ENCODE results near the gene ZNF672. TPM values are rescaled to one million over a fixed set of nuclear protein-coding genes. Genes with fewer than 3 reads are reported as not detected.

ZNF672 gene
- total and polyA plus RNA-seq, 2 of the 4 experiments (the other 2 are of a cell fraction), result 6.6 to 12.6 TPM

- ChIA-PET POLR2A (ENCODE audit: unreplicated experiment) (no interaction called here), CTCF (no interaction called here)
- Histone ChIP-seq H3K9me3 (ENCODE audit: control insufficient read depth, insufficient read depth, low read length) (no peaks in the 10 kb centered on the region), H3K4me1 (ENCODE audit: control insufficient read depth, insufficient read depth, low read length) (peaks cover 24% of the 10 kb centered on the region), H4K8ac (ENCODE audit: low read depth in 2 of 2, low read length in 2 of 2) (peak overlapping the region; percentile 22 to 61; a peak in 3 of 4 replicates), H3K14ac (replicated peaks; ENCODE audit: low read depth, low read length) (peak overlapping the region; percentile 89; the same call in 1 of the 2 replicates), H2BK120ac (ENCODE audit: low read depth, low read length) (peak overlapping the region; percentile 87), H4K20me1 (ENCODE audit: insufficient read depth, low read length) (peaks cover 32% of the 10 kb centered on the region; the same call in 1 of the 2 replicates), H2BK15ac (ENCODE audit: low read depth, low read length) (peak overlapping the region; percentile 36; the same call in 1 of the 3 replicates), H2AK5ac (ENCODE audit: low read depth, low read length) (peak overlapping the region; percentile 73), H4K91ac (ENCODE audit: insufficient read depth, low read depth, low read length) (peak overlapping the region; percentile 87), H3K9ac (ENCODE audit: low read depth, low read length) (no peak overlapping the region), H3K18ac (ENCODE audit: low read depth, low read length) (peak overlapping the region; percentile 28; the same call in 1 of the 2 replicates), H3K79me1 (ENCODE audit: low read depth in 1 of 2, low read length in 2 of 2) (peaks cover 41 to 79% of the 10 kb centered on the region in 2 experiments), H3K9me1 (ENCODE audit: insufficient read depth, low read length) (peaks cover 38% of the 10 kb centered on the region), H2AK9ac (replicated peaks; ENCODE audit: low read depth, low read length, poor library complexity) (peak overlapping the region; percentile 80), H3K56ac (ENCODE audit: extremely low read depth, insufficient read depth, low read length) (peak overlapping the region; percentile 68), H2AFZ (replicated peaks; ENCODE audit: low read length, poor library complexity) (peak overlapping the region; percentile 35), H3K4ac (ENCODE audit: low read depth, low read length) (peak overlapping the region; percentile 94), H3K4me3 (ENCODE audit: insufficient read depth, low read depth, low read length) (no peak overlapping the region), H4K5ac (ENCODE audit: low read depth, low read length) (peak overlapping the region; percentile 41; the same call in 1 of the 2 replicates), H3K36me3 (ENCODE audit: control insufficient read depth, insufficient read depth, low read length) (peaks cover 34% of the 10 kb centered on the region), H3K27me3 (ENCODE audit: control insufficient read depth, insufficient read depth, low read length) (no peaks in the 10 kb centered on the region), H2BK20ac (ENCODE audit: low read depth, low read length) (peak overlapping the region; percentile 95), H3K27ac (ENCODE audit: insufficient read depth, low read length) (peak overlapping the region; percentile 60), H3K4me2 (ENCODE audit: low read depth, low read length) (peak overlapping the region; percentile 27), H3K23ac (ENCODE audit: low read depth, low read length) (peak overlapping the region; percentile 77), H2BK5ac (ENCODE audit: low read depth, low read length, poor library complexity, severe bottlenecking) (peak overlapping the region; percentile 87)
- TF ChIP-seq NFE2L2 (IDR thresholded peaks at IDR 0.05; ENCODE audit: low read depth, low read length), result no peak
- TF ChIP-seq MAFK (IDR thresholded peaks at IDR 0.05; ENCODE audit: low read depth, low read length), result peak; percentile 69
- TF ChIP-seq FOS (IDR thresholded peaks at IDR 0.05; ENCODE audit: low read depth, low read length), result peak; percentile 49; the same call in 1 of the 2 replicates
- ATAC-seq (ENCODE audit: low read depth), result peak; percentile 48
- no CpG with 5 or more reads among the region's 3 CpGs for WGBS, 2 experiments (ENCODE audit: extremely low coverage in 2 of 2, insufficient read length in 1 of 2)
- intact Hi-C loops (cut with micrococcal nuclease) (no loop called here), dilution Hi-C loops (cut with HindIII; ENCODE audit: low sequenced_read_pairs, unreplicated experiment) (no loop called here), in situ Hi-C loops (cut with MboI; ENCODE audit: low sequenced_read_pairs) (no loop called here)
- peak; percentile 87 for DNase-seq
- no TSS peak for BruUV-seq (replicated peaks)
These were observed 16.9 kb upstream of the ZNF672 start for GRCh38 chr1:248821101-248821500.

Measured in IMR-90 (cell line).